ENCODE results near the gene ZNF236.

DNA sequence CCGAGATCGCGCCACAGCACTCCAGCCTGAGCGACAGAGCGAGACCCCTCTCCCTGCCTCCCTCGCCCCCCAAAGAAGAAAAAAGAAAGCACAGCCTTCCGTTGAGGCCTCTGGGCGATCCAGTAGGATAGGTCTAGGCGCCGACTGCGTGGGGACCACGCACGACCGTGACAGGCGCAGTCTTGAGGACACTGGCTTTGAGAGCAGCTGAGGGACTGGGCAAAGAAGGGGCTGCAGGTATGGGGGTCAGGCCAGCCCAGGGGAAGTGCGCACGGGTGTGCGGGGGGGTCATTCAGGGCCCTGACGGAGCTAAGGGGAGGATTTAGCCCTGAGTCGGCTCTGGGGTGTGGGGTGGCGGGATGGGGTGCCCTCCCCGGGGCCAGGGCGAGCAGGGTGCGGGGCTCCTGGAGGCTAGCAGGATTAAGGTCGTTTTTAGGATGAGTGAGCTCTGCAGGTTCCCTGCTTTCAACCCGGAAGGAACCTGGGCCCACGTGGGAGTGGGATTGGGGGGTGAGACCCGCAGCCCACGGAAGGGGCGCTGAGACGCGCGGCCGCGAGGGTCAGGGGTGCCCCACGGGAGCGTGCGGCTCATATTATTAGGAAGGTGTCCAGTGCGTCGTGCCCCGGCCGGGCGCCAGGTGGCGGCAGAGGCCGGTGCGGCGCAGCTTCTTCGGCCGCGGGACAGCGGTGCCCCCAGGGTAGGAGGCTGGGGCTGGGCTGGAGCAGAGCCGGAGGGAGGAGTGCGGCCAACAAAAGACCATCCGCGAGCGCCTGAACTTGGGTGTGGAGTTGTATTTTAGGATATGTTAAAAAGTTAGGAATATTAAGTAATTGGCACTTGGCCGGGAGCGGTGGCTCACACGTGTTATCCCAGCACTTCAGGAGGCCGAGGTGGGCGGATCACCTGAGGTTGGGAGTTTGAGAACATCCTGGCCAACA is 20.5 kb upstream of the ZNF236 start:
- TF ChIP-seq, protein P1, sequence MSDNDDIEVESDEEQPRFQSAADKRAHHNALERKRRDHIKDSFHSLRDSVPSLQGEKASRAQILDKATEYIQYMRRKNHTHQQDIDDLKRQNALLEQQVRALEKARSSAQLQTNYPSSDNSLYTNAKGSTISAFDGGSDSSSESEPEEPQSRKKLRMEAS (IDR thresholded peaks at IDR 0.05), result peak; percentile 44; the same call in 1 of the 2 replicates
- TF ChIP-seq YY1 (IDR thresholded peaks at IDR 0.05; ENCODE audit: low read depth), result no peak

Measured in Ishikawa (cell line).